GF-D8 (cell line): ENCODE data around the gene ESPNL.

Experiments used
- DNase-seq: peaks from one replicate; lab custom pipeline; 2025; lab: John Stamatoyannopoulos, UW

ESPNL gene

GRCh38 chr2:238097988-238098871, 1.9 kb upstream of the ESPNL start:
- no peak for DNase-seq

DNA sequence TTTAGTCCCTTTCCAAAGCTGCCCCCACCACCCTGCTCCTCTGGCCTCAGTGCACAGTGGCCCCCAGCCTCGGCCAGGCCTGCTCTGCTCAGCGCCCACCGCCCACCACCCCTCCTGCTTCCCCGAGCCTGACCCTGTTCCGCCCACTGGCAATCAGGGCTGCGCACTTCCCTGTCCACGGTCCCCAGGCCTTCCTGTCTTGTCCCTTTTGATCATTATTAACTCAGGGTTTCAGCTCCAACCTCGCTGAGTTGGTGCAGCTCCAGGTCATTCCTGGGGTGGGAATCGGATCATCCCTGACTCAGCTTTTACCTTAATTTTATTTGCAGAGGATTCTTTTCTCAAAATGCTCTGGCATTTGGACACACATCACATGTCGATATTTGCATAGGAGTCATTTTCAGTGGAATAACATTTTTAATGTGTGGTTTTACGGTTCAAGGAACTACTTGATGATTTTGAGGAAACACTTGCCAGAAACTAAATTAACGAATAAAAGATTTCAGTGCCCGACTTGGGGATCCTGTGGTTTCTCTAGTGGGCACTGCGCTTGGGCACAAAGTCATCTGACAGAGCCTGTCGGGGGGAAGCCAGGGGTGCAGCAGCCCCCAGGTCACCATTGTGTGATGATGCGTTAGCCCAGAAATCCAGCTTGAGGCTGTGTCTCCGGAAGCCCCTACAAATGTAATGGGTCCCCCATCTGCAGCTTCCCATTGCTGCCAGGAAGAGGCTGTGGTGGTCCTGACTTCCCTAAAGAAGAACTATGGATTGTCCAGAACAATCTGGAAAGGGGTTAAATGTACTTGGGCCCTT, 1.0 kb upstream of the ESPNL start:
- DNase-seq = no peak

DNA sequence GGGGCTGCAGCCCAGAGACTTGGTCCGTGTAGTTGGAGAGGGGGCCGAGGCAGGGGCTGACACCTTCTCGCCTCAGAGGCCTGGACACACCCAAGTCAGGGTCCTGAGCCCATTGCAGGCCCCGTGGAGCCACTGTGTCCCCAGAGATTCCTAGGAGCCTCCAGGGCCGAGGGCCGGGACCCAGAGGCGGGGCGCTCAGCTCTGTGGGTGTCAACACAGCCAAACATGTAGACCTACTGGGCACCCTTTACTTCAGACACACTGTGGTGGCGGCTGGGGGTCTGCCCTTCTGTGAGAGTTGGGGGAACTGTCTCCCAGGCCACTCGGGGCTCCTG, 459 bp upstream of the ESPNL start:
- no peak for DNase-seq

DNA sequence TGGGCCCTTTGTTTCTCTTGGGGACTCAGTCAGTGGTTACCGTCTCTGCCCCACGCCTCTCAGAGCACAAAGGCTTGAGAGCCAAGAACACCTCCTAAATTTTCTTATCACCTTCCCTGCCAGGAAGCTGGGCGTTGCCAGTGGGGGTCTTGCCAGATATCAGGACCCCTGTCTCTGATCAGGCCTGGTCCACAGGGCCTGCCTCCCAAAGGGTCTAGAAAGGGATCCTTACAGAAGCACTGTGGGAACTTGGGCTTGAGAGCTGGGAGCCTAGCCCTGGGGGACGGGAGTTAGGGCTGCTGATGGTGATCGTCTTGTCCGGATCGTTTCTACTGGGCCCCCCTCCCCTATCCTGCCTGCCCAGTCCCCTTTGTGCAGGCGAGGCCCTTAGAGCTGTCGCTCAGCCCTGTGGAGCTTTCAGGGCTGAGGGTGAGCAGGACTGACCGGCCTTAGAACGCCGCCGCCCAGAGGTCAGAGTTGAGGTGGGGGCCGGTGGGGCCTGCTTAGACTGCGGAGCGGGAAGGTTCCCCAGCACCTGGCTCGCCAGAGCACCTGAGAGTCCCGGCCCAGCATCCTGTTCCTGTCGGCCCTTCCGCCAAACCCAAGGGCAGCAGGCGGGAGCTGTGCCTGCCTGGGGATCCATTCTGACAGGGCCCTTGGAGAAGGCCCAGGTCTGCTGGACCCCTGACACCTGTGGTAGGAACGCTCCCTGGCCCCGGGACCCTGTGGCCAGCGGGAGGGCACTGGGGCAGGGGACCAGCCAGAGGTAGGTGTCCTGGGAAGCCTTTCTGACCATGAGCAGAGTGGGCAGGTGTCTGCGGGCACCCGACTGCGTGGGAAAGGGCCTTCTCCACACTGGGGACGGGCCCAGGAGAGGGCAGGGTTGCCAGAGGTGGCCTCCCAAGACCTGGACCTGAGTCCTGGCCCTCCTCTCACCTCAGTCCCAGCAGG, 956 bp downstream of the ESPNL start:
- DNase-seq = no peak

- DNase-seq = no peak
These were observed 2.0 kb downstream of the ESPNL start for GRCh38 chr2:238101891-238102841.

- DNase-seq = no peak
These were observed 2.7 kb downstream of the ESPNL start for GRCh38 chr2:238102865-238103264.

DNA sequence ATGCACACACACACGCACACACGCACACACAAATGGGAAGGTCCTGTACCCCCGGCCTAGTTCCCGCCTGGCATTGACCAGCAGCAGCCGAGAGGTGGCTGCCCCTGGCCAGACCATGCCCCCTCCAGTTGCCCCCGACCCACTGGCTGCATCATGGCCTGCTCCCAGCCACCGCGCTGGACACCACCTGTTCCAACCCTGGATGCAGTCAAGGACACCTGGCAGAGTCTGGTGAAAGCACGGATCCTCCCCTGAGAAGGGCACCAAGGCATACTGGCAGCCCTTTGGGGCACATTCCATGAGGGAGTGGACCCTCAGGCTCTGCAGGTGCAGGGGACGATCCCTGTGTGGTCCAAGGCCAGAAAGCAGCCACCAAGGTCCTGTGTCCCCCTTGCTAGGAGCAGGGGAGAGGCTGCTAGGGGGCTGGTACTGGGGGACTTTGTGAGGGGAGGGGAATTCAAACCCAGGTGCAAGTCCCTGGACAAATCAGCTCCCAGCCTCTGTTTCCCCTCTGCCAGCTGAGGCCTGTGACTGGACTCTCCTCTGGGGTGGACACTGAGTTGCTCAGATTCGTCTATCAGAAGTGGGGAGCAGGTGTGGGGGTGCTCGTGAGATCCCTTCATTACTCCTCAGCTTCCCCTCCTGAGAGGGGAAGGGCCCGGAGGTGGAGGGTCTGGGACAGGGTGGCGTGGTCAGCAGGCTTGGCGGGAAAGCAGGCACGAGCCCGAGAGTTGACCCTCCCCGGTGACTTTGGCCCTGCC, 3.5 kb downstream of the ESPNL start:
- DNase-seq = no peak

DNA sequence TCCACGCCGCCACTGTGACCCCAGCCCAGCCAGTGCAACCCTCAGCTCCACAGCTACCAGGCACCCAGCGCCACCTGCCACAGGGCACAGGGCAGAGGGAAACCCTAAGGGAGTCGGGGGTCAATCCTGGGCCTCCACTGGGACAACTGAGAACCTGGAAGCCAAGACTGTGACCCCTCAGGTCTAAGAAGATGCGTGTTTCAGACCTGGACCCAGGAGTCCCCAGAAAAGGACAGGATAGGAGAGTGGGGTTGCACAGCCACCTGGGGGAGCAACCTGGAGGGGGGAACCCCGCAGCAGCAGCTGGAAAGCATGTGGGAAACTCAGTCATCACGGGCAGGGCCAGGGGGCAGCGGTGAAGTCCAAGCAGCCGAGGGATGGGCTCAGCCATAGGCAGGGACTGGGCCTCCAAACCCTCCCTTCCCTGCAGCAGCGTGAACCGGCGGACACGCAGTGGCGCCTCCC, 4.1 kb downstream of the ESPNL start:
- no peak for DNase-seq

- no peak for DNase-seq
These were observed 4.7 kb downstream of the ESPNL start for GRCh38 chr2:238104691-238105371.

DNA sequence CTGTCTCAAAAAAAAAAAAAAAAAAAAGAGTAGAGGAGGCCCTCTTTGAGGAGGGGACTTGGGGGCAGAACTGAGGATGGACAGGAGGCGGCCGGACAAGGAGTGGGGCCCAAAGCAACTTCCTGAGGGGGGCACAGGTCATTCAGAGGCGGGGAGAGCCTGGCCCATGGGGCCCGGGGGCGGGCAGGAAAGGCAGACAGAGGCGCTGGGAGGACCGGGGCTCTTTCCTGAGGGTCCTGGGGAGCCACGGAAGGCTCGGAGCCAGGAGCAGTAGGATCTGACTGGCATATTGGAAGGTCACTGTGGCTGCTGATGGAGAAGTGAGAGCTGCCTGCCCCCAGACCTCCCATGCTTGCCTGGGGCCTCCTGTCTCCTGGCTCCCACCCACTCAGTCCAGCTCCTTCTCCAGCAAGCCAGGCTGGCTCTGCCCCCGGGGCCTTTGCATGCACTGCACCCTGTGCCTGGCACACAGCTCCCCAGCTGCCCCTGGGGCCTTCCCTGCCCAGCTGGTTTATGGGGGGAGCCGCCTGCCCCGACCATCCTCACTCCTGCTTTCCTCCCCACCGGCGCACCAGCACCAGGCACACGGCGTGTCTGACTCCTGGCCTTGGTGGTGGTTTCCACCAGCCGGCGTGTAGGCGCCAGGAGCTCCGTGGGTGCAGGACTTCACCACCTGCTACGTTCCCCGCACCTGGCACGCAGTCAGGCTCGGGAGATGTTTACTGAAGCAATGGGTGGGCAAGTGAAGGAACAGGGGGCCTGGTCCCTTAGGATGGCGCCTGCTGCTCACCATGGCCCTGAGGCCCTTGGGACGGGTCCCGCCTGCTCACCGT, 5.6 kb downstream of the ESPNL start:
- no peak for DNase-seq

DNA sequence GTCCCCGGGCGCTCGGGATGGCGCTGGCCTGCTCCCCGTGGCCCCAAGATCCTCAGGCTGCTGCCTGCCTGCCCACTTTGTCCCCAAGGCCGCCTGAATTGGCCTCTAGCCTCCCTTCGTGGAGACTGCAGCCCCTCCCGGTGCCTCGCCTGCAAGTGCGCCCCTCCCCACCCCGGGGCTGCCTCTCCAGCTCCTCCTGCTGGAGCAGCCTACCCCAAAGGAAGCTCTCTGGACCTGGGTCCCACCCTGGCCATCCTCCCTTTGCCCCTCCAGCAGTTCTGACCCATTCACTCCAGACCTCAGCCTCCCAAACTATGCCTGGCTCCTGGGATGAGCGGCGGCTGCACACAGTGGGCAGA, 6.2 kb downstream of the ESPNL start:
- DNase-seq = no peak

- DNase-seq = no peak
These were observed 6.8 kb downstream of the ESPNL start for GRCh38 chr2:238106698-238107524.

GRCh38 chr2:238107525-238108422, 7.6 kb downstream of the ESPNL start:
- no peak for DNase-seq

- no peak for DNase-seq
These were observed 8.5 kb downstream of the ESPNL start for GRCh38 chr2:238108423-238109183.

GRCh38 chr2:238113611-238114010, 13.5 kb downstream of the ESPNL start:
- no peak for DNase-seq

DNA sequence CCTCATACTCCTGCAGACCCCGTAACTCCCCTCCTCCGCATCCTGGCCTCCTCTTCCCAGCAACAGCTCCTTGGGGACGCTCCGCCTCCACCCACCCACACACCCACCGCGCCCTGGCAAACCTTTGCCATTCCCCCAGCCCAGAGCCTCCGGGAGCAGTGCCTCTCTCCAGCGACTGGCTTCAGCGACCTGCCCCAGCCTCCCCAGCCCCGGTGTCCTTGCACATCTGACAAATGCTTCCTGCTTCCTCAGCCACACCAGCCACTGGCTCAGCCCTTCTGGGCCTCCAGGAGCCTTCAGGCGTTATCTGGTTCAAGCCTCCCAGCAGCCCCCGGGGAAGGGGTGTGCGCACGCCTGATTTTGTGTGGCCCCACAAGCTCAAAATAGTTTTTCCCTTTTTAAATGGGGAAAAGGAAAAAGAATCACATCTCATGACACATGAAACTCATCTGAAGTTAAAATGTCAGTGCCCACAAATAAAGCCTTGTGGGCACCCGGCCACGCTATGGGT, 14.2 kb downstream of the ESPNL start:
- DNase-seq = no peak
